Measurements from ENCODE around the gene FAM222B. TPM values are rescaled to one million over a fixed set of nuclear protein-coding genes. Genes with fewer than 3 reads are reported as not detected.
"Not testable (repeated sequence)": the region's sequence is repeated elsewhere in the genome, so short reads cannot be mapped to it uniquely, and the experiment has no call there.

FAM222B gene
- total RNA-seq, 1 donor from 2014 or later = 0.48 TPM

DNA sequence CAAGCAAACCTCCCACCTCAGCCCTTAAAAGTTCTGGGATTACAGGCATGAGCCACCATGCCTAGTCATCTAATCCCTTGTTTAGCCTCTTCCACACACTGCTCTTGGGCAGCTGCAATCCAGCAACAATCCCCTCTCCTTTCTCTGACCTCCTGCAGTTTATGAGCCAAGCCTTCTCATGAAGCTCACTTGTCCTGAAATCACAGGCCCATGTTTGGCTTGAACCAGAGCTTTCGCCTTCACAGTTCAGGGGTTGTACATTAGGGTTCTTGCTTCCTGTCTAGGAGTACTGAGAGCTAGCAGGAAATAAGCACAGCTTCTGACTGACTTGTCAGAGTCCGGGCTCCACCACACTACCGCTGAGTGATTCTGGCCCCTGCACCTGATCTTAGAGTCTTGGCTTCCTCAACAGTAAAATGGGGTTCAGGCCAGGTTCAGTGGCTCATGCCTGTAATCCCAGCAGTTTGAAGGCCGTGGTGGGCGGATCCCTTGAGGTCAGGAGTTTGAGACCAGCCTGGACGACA, 28.5 kb upstream of the FAM222B start:
- DNase-seq (ENCODE audit: low spot score) = peak; percentile 62

DNA sequence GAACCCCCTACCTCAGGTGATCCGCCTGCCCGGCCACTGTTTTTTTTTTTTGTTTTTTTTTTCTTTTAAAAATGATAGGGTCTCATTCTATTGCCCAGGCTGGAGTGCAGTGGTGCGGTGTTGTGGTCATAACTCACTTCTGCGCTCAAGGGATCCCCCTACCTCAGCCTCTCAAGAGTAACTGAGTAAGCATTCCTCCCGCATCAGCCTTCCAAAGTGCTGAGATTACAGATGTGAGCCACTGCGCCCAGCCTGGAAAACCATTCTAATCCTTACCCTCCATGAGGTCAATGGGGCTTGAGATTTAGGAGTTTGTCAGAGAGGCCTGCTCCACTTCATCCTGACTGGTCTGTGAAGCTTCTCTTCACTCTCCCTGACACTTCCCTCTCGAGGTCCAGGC, 24.7 kb upstream of the FAM222B start:
- peak; percentile 40 for DNase-seq (ENCODE audit: low spot score)

DNA sequence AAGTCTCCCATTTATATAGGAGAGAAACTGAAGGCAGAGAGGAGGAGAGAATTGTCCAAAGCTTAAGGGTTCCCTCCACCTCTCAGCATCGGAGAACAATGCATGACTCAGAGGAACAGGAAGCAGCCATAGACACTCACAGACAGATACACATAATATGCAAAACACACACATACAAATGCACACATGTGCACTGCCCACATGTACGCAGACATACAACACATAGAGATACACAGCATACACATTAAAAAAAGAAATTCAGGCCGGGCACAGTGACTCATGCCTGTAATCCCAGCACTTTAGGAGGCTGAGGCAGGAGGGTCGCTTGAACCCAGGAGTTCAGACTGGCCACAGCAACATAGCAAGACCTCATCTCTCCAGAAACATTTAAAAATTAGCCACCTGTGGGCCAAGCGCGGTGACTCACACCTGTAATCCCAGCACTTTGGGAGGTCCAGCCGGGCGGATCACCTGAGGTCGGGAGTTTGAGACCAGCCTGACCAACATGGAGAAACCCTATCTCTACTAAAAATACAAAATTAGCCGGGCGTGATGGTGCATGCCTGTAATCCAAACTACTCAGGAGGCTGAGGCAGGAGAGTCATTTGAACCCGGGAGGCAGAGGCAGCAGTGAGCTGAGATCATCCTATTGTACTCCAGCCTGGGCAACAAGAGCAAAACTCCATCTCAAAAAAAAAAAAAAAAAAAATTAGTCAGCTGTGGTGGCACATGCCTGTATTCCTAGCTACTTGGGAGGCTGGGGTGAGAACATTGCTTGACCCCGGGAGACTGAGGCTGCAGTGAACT, 23.6 kb upstream of the FAM222B start:
- no peak for DNase-seq (ENCODE audit: low spot score)

DNA sequence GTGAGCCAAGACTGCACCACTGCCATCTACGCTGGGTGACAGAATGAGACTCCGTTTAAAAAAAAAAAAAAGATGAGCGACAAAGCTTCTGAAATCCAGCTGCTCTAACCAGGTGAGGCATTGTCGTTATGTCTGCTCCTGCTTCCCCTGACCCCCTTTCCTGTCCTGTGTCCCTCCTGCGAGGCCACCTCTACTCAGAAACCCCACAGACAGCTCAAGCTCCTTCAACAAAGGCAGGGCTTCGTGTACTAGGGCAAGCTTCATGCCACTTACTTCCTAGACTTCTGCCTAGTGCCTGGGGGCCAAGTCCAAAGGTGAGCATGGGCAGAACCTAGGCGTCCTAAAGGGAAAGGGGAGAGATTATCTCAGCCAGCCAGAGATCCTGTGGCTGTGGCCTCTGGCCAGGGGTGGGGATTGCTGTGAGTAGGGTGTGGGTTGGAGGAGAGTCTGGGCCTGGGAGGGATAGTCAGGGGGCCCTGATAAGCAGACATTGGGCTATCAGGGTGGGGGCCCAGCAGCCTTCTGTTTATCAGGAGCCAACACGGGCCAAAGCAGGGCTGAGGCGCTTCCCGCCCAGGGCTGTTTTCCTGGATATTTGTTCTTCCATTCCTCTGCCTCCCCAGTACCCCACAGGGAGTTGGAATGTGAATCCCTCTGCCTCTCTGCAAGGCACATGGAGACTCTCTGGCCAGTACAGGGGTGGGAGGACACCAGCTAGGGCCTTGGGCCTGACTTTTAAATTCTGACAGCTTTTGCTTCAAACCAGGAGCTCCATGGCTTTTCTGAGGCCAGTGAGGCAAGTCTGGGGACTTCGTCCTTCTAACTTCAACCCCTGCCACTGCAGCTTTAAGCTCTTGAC, 22.6 kb upstream of the FAM222B start:
- peak; percentile 38 for DNase-seq (ENCODE audit: low spot score)

DNA sequence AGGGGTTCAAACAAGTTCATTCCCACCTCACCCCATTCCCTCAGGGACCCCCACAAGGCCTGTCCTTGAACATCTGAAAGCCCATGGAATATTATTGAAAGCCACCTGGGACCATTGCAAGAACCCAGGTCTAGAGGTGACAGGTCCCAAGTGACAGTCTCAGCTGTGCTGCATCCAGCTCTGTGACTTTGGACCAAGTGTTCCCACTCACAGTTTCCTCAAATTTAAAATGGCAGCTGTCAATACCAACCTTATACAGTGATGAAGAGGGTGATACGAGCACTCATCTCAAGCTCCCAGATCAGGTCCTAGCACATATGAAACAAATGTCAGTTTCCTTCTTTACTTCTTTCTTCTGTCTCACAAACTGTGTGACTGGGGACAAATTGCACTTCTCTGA, 21.4 kb upstream of the FAM222B start:
- no peak for DNase-seq (ENCODE audit: low spot score)

DNA sequence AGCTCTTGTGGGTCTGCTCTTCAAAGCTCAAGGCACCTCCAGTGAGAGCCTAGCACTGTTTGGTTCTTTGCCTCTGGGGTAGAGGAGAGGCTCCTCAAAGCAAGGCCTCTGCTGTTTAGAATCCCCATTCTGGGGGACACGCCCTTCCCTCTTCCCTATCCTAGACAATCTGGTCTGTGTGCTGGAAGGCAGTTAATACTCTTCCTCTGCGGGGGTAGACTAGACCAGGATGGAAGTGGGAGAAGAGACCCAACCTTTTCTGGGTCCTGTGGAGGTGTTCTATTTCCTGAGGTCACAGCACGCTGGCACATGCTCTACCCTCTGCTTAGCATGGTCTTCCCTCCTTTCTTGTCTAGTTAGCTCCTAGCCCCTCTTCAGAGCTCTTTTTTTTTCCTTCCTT, 20.0 kb upstream of the FAM222B start:
- DNase-seq (ENCODE audit: low spot score) = no peak

DNA sequence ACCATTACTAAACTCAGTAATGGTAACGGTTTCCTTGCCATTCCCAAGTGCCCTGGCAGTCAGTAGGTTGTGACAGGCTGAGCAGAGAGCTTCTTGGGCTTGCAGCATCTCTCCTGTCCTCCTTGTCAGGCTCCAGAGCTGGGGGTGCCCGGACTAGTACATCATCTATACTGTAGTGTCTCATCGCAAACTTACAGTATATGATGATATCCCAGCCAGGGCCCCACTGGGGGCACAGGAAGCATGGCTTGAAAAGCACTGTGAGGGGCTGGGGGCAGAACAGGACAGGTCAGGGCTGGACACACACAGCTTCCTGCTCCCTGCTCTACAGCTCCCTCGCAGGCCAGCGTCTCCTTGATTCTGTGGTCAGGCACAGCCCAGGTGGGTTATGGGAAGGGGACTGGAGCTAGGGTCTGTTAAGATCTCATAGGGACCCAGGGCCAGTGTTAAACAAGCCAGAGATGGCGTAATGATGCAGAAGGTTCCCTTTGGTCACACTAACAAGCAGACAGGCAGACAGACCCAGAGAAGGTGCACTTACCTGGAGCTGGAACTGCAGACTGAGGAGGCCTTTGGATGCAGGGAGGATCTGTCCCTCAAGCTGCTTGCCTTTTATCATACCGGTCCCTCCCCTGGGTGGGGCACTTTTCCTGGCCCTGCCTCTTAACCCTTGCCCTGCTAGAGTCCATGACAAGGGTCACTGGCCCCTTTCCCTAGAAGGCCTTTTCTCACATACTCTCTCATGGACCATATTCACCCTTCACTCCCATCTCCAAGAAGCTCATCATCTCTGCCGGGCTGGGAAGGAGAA, 19.0 kb upstream of the FAM222B start:
- no peak for DNase-seq (ENCODE audit: low spot score)

DNA sequence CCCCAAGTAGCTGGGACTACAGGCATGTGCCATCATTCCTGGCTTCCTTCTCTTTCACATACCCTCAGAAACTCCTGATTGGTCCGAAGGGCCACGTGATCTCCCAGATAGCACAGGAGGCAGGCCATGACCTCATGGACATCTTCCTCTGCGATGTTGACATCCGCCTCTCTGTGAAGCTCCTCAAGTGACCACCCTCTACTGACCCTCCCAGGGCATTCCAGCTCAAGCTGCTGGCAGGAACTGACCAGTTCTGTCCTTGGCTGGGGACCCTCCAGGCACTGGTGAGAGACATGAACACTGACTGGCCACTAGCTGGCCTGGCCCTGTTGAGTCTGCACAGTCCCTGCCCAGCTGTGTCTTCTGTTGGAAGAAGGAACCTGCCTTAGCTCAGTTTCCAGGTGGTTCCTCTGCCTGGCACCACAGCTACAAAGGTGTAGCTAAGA, 17.8 kb upstream of the FAM222B start:
- no peak for DNase-seq (ENCODE audit: low spot score)

DNA sequence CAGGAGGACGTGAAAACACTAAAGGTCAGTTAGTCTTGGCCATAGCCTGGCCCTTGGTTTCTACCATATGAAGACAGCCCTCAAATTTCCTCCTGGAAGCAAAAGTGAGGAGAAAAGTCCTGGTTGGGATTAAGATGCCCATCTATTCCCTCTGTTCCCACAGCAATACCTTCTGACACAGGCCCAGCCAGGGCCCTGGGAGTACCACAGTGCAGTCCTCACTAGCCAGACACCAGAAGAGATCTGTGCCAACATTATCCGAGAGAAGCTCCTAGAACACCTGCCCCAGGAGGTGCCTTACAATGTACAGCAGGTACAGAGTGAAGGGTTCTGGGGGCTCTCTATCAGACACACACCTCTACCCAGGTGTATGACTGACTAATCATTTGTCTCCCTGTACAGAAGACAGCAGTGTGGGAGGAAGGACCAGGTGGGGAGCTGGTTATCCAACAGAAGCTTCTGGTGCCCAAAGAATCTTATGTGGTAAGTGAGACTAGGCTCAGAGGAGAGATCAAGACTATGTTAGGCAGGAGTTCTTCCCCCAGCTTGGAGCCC, 16.3 kb upstream of the FAM222B start:
- no peak for DNase-seq (ENCODE audit: low spot score)

DNA sequence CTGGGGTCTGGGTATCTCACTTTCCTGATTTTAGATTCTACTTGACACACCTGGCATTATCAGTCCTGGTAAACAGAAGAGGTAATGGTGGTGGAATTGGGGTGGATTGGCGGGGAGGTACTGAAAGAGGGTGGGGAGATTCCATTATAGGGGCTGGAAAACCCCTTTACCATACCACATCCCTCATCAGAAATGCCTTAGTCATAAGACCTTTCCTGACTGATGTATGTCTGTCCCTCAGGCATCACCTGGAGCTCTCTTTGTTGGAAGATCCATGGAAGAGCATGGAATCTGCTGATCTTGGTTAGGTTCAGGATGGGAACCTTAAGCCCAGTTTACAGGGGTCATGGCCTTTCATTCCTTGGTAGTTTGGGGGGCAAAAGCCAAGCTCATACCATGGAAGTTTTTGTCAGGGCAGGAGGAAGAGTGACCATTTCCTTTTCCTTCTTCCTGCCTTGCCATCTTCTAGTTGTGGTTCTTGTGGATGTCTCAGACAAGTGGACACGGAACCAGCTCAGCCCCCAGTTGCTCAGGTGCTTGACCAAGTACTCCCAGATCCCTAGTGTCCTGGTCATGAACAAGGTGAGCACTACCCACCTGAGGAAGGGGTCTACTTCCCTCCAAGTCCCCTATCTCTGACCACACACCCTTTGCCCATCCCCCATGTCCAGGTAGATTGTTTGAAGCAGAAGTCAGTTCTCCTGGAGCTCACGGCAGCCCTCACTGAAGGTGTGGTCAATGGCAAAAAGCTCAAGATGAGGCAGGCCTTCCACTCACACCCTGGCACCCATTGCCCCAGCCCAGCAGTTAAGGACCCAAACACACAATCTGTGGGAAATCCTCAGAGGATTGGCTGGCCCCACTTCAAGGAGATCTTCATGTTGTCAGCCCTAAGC, 15.6 kb upstream of the FAM222B start:
- DNase-seq (ENCODE audit: low spot score) = no peak

DNA sequence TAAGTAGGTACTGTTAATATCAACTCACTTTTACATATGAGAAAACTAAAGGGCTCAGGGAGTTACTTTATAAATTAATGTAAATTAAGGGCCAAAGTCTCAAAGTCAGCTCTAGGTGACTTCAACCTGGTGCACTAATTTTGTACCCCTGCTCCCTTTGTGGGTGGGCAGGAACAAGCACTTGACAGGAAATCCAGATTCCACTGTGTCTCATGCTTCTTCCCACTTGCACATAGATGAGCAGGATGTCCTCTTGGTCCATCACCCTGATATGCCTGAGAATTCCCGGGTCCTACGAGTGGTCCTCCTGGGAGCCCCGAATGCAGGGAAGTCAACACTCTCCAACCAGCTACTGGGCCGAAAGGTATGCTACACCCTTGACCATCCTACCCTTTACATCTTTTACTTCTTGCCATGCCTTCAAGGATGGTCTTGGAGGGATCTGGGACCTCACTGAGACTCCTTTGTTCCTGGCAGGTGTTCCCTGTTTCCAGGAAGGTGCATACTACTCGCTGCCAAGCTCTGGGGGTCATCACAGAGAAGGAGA, 13.5 kb upstream of the FAM222B start:
- DNase-seq (ENCODE audit: low spot score) = no peak

DNA sequence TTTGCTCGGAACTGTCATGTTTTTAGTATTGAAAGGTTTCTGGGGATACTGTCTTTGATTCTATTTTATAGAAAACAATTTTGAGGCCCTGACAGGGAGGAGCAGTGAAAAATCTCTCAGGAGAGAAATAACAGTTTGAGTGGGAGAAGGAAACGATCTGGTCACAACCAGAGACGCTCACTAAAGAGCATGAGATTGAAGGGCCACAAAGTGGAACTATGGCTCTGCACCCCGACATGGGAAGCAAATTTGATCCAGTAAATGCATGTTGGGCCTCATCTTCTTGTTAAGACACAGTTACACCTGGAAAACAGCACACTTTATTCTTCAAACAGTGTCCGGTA, 12.7 kb upstream of the FAM222B start:
- no peak for DNase-seq (ENCODE audit: low spot score)

DNA sequence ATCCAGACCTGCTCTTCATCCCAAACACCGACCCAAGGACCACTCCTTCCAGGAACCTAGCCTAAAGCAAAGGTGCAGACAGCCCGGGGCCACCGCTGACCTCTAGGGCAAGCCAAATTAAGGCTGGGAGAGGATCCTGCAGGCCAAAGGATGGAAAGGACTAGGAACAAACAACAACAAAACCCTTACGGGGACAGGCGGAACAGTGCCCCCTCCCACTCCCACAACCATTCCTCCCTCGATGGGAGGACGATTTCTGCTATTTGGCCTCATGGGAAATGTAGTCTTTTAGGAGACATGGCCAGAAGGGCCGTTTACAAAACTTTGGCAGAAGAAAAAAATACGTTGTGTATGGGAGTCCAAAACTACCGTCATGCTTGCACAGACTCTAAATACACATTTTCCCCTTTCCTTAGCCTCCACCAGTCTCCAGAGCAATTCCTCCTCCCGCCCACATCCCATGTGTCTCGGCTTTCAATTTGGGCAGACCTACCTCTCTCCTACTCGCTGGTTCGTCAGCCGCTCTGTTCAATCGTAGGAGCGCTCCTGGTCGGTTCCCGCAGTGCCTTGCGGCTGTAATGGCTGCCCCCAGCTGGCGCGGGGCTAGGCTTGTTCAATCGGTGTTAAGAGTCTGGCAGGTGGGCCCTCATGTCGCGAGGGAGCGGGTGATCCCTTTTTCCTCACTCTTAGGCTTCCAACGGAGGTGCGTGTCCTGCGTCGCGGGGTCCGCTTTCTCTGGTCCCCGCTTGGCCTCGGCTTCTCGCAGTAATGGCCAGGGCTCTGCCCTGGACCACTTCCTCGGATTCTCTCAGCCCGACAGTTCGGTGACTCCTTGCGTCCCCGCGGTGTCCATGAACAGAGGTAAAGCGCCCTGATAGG, 12.1 kb upstream of the FAM222B start, which contains the start of gene ERAL1:
Gene ERAL1, plus strand, starts transcription at position 560 of the 879 bp plus-strand sequence. Its CDS starts 19 bp downstream, at position 579.
- peak; percentile 96 for DNase-seq (ENCODE audit: low spot score)

DNA sequence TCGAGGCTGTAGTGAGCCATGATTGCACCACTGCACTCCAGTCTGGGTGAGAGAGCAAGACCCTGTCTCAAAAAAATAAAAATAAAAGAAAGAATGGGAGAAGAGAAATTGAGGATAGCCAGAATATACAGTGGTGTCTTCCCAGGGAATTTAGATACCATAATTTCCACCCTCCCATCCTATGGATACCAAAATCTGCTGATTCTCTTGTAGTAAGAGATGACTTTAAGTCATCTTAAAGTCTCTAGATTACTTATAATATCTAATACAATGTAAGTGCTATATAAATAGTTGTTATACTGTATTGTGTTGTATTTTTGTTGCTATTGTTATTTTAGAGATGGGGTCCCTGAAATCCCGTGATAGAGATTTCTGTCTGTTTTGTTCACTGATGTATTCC, 10.7 kb upstream of the FAM222B start:
- DNase-seq (ENCODE audit: low spot score) = no peak

DNA sequence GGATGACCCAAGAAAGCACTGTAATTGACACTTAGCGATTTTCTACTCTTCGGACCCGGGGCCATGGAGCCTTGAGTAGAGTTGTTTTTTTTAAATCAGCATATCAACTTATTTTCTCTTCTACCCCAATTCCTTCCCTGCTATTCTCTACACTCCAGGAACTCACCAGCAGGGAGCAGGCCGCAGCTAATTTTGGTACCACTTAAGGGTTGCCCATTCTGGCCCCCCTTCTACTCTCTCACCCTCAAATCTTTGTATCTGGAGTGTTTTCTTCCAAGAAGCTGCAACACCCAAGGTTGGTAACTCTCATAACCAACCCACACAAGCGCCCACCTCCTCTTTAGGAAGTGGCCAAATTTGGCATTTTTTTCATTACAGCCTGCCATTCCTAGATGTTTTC, 6.7 kb upstream of the FAM222B start:
- no peak for DNase-seq (ENCODE audit: low spot score)

DNA sequence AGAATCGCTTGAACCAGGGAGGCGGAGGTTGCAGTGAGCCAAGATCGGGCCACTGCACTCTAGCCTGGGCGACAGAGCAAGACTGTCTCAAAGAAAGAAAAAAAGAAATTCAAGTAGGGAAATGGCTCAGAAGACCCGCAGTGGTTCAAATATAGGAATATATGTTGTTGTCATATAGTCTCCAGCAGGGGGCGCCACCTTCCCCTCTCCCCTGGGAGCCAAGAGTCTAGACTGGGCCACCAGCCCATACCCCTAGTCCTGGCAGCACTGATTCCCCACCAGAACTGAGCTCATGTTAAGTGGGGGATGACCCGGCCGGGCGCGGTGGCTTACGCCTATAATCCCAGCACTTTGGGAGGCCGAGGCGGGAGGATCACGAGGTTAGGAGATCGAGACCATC, 6.1 kb upstream of the FAM222B start:
- DNase-seq (ENCODE audit: low spot score) = not testable (repeated sequence)

DNA sequence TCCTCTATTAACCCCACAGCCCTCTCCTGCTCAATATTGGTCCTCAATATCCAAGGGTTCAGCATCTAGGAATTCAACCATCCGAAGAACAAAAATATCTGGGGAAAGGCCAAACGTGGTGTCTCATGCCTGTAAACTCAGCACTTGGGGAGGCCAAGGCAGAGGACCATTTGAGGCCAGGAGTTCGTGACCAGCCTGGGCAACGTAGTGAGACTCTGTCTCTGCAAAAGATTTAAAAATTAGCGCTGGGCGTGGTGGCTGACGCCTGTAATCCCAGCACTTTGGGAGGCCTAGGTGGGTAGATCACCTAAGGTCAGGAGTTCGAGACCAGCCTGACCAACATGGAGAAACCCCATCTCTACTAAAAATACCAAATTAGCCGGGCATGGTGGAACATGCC, 4.1 kb upstream of the FAM222B start:
- not testable (repeated sequence) for DNase-seq (ENCODE audit: low spot score)

DNA sequence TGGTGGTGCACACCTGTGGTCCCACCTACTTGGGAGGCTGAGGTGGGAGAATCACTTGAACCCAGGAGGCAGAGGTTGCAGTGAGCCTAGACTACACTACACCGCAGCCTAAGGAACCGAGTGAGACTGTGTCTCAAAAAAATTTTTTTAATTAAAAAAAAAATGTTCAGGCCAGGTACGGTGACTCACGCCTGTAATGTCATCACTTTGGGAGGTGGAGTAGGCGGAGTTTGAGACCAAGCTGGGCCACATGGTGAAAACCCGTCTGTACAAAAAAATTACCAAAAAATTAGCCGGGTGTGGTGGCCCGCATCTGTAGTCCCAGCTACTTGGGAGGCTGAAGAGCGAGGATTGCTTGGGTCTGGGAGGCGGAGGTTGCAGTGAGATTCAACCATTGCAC, 3.6 kb upstream of the FAM222B start:
- no peak for DNase-seq (ENCODE audit: low spot score)

DNA sequence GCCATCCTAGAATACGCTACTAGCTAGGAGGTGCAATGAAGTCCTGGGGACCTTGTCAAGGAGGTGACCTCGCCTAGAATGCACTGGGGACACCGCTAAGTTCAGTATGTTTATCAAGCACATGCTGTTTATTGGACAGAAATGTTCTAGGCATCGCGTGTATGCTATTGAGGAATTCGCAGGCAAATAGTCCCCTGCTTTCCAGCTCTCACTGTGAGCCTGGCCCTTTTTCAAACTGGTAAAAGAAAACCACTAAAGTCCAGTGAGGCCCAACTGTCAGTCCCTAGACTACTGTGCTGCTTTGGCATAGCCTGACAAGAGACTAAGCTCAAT, 1.2 kb upstream of the FAM222B start:
- DNase-seq (ENCODE audit: low spot score) = no peak

Measured in umbilical cord (tissue), 2 donors.